WTC11 (cell line): ENCODE data around the gene EZR.

Experiments used
- ATF2 ChIP-seq: sonication (generic); formaldehyde crosslinking; IDR thresholded peaks from 2 replicates; pipeline ENCODE4 v1.8.1; 2022; ENCODE audit warnings: low read depth, missing genetic modification reagents, borderline replicate concordance
- CBFB ChIP-seq: sonication (generic); formaldehyde crosslinking; IDR thresholded peaks from 2 replicates; pipeline ENCODE4 v1.8.1; 2022; ENCODE audit warnings: mild to moderate bottlenecking, low read depth, missing genetic modification reagents
- CTCF ChIP-seq: fragments of 200-600 bp; IDR thresholded peaks from 2 replicates; pipeline ENCODE4 v1.8.0; 2022; ENCODE audit warnings: antibody characterized with exemption
- ESRRA ChIP-seq: sonication (generic); formaldehyde crosslinking; IDR thresholded peaks from 2 replicates; pipeline ENCODE4 v1.8.1; 2022; ENCODE audit warnings: mild to moderate bottlenecking, missing genetic modification reagents, borderline replicate concordance
- MAX ChIP-seq: sonication (generic); formaldehyde crosslinking; IDR thresholded peaks from 2 replicates; pipeline ENCODE4 v1.8.0; 2022; ENCODE audit warnings: mild to moderate bottlenecking, missing genetic modification reagents
- PRDM15 ChIP-seq: sonication (generic); formaldehyde crosslinking; IDR thresholded peaks from 2 replicates; pipeline ENCODE4 v1.8.0; 2022; ENCODE audit warnings: missing genetic modification reagents
- SMAD3 ChIP-seq: sonication (generic); formaldehyde crosslinking; IDR thresholded peaks from 2 replicates; pipeline ENCODE4 v1.8.0; 2022; ENCODE audit warnings: missing genetic modification reagents, mild to moderate bottlenecking, borderline replicate concordance
- SOX15 ChIP-seq: fragments of 250-450 bp; sonication (Bioruptor Pico); IDR thresholded peaks from 2 replicates; pipeline ENCODE4 v1.9.0; 2021; ENCODE audit warnings: mild to moderate bottlenecking

- no peak for TF ChIP-seq PRDM15
- no peak for TF ChIP-seq ATF2 (CRISPR knock-in tag)
- no peak for TF ChIP-seq CTCF
- TF ChIP-seq ESRRA (CRISPR knock-in tag), result no peak
- TF ChIP-seq SOX15, result no peak
- TF ChIP-seq SMAD3 (CRISPR knock-in tag), result no peak
- no peak for TF ChIP-seq CBFB
- TF ChIP-seq MAX, result no peak
Observed at GRCh38 chr6:158852312-158853071, 33.3 kb upstream of the EZR start.
